ENCODE results near the gene WWP2.

WWP2 gene

DNA sequence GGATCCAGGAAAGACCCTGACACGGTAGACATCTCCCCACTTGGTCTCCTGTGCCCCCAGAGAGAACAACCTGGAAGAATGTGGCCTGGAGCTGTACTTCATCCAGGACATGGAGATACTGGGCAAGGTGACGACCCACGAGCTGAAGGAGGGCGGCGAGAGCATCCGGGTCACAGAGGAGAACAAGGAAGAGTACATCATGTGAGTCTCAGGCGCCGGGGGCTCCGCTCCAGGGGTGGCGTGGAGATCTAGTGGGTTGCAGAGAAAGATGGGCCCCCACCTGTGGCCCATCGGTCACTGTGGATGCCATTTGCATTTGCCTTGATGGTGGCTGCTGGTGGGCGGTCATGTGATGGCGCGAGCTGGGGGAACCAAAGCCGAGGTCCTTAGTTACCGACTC, 174.1 kb downstream of the WWP2 start:
- DNase-seq (ENCODE audit: insufficient read length, low spot score) (no peak), FAIRE-seq (no peak)
- TF ChIP-seq, protein P1, sequence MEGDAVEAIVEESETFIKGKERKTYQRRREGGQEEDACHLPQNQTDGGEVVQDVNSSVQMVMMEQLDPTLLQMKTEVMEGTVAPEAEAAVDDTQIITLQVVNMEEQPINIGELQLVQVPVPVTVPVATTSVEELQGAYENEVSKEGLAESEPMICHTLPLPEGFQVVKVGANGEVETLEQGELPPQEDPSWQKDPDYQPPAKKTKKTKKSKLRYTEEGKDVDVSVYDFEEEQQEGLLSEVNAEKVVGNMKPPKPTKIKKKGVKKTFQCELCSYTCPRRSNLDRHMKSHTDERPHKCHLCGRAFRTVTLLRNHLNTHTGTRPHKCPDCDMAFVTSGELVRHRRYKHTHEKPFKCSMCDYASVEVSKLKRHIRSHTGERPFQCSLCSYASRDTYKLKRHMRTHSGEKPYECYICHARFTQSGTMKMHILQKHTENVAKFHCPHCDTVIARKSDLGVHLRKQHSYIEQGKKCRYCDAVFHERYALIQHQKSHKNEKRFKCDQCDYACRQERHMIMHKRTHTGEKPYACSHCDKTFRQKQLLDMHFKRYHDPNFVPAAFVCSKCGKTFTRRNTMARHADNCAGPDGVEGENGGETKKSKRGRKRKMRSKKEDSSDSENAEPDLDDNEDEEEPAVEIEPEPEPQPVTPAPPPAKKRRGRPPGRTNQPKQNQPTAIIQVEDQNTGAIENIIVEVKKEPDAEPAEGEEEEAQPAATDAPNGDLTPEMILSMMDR (IDR thresholded peaks at IDR 0.05; ENCODE audit: insufficient read depth, missing control alignments) = no peak

DNA sequence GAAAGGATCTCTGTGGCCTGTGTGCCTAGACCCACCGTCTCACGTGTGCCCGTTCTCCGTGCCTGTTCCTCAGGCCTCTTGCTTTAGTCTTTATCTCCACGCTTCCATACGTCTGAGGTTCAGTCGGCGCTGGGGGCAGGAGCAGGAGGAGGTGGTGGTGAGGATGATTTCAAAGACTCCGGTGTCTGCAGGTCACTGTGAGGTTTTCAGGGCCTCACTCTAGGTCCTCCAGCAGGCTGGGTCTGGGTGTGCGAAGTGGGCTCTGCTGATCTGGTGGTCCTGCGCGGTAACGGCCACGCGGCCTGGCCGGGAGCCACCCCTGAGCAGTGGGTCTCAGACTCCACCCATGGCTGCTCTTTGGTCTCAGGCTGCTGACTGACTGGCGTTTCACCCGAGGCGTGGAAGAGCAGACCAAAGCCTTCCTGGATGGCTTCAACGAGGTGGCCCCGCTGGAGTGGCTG, 174.6 kb downstream of the WWP2 start:
- FAIRE-seq (no peak), DNase-seq (ENCODE audit: insufficient read length, low spot score) (no peak)
- TF ChIP-seq, protein P1 (IDR thresholded peaks at IDR 0.05; ENCODE audit: insufficient read depth, missing control alignments) = no peak

DNA sequence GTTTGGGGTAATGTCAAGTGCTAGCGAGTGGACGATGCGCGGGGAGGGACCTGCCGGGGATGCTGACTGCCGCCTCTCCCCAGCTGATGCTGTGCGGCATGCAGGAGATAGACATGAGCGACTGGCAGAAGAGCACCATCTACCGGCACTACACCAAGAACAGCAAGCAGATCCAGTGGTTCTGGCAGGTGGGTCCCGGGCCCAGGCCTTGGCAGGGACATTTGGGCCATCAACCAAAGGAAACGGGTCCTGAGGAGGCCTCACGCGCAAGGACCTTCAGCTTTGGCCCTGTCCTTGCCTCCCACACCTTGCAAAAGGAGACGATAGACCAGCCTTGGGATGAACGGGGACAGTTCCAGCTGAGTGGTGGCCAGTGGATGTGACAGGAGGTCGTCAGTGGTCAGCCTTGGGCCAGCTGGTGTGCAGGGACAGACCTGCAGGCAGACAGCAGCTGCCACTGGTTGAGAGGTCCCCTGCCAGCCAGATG, 175.4 kb downstream of the WWP2 start:
- TF ChIP-seq, protein P1 (IDR thresholded peaks at IDR 0.05; ENCODE audit: insufficient read depth, missing control alignments) = peak; percentile 15
- no peak for FAIRE-seq
- DNase-seq (ENCODE audit: insufficient read length, low spot score) = no peak

DNA sequence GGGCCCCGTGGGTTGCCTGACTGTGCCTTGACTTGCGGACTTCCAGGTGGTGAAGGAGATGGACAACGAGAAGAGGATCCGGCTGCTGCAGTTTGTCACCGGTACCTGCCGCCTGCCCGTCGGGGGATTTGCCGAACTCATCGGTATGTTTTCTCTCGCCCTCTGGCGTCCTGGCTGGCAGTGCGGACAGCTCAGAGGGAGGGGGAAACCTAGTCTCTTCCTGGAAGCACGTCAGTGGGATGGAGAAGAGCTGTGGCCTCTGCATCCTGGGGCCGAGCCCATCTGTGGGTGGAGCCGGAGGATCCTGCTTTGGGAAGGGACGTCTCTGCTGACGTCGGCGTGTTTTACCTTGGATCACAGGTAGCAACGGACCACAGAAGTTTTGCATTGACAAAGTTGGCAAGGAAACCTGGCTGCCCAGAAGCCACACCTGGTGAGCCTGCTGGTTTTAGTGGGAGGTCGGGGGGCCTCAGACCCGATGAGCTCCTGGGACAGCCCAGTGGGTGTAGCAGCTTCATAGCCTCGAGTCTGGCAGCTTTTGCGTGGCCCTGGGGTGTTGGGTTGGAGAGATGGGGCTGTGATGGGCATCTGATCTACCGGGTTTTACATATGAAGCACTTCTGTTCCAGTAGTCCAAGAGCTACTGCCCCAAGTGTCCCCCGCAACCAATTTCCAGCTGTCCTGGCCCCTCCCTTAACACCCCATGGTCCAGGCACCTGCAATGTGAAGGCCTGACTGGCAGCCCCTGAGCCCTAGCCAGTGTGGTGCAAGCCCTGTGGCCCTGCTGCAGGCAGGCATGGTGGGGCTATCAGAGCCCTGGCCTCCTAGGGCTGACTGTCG, 177.1 kb downstream of the WWP2 start:
- FAIRE-seq = no peak
- no peak for DNase-seq (ENCODE audit: insufficient read length, low spot score)
- TF ChIP-seq, protein P1 (IDR thresholded peaks at IDR 0.05; ENCODE audit: insufficient read depth, missing control alignments) = no peak

DNA sequence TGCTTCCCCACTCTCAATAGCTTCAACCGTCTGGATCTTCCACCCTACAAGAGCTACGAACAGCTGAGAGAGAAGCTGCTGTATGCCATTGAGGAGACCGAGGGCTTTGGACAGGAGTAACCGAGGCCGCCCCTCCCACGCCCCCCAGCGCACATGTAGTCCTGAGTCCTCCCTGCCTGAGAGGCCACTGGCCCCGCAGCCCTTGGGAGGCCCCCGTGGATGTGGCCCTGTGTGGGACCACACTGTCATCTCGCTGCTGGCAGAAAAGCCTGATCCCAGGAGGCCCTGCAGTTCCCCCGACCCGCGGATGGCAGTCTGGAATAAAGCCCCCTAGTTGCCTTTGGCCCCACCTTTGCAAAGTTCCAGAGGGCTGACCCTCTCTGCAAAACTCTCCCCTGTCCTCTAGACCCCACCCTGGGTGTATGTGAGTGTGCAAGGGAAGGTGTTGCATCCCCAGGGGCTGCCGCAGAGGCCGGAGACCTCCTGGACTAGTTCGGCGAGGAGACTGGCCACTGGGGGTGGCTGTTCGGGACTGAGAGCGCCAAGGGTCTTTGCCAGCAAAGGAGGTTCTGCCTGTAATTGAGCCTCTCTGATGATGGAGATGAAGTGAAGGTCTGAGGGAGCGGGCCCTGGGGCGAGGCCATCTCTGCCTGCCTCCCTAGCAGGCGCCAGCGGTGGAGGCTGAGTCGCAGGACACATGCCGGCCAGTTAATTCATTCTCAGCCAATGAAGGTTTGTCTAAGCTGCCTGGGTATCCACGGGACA, 177.9 kb downstream of the WWP2 start:
- TF ChIP-seq, protein P1 (IDR thresholded peaks at IDR 0.05; ENCODE audit: insufficient read depth, missing control alignments) = no peak
- FAIRE-seq (no peak), DNase-seq (ENCODE audit: insufficient read length, low spot score) (no peak)

DNA sequence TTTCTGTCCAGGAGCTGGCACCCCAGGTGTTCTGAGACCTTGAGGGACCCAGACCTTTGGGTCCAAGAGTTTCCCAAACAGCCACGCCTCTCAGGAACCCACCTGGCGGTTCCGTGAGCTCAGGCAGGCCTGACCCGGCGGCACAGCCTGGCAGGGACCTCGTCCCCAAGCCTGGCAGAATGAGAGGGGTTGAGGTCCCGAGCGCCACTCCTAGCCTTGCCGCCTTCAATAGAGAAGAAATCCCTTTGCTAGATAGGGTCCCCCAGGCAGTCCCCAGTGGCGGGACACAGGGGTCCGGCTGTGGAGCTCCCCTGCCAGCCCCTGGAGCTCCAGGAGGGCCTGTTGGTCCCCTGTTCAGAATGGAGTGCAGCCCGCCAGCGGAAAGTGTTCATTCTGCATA, 178.5 kb downstream of the WWP2 start:
- no peak for DNase-seq (ENCODE audit: insufficient read length, low spot score)
- FAIRE-seq = no peak
- TF ChIP-seq, protein P1 (IDR thresholded peaks at IDR 0.05; ENCODE audit: insufficient read depth, missing control alignments) = no peak
